Pulmonary artery endothelial cell (primary cell): ENCODE measurements around the gene GLT6D1. TPM values are rescaled to one million over a fixed set of nuclear protein-coding genes. Genes with fewer than 3 reads are reported as not detected.

Experiments
- DNase-seq: peaks from one replicate; pipeline ENCODE4 v3.0.0-alpha.2; 2011; ENCODE audit warnings: low read depth, low spot score
- total RNA-seq: library from RNA; depleted of rRNA; stranded (reverse); fragments of >200 nt; gene quantifications from 2 replicates; pipeline ENCODE4 v1.2.3, GENCODE V29; 2014

Gene GLT6D1
- total RNA-seq, 1 donor from 2014 or later, result not detected

DNA sequence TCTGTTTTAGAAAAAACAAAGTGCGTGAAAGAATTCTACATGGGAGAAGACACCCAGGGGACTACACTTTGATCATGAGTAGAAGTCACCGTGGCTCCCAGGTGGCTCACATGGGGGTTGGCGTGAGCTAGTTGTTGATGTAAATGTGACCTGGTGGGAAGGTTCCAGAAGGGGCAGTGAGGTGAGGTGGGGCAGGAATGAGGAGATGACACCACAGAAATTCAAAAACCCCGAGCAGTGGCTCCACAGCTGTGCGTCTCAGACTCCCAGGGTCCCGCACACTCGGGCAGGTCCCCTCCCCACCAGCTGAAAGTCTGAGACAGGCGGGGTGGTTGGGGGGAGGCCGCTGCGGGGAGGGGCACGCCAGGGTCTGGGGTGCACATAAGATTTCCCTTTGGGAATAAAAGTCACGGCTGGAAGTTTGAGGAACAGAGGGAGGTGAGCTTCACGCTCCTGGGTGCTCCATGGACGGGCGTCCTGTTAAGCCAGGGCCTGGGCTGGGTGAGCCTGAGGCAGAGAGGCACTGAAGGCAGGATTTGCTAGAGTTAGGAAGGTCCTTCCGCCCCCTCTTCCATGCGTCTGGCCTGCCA, 29.9 kb downstream of the GLT6D1 start:
- no peak for DNase-seq

DNA sequence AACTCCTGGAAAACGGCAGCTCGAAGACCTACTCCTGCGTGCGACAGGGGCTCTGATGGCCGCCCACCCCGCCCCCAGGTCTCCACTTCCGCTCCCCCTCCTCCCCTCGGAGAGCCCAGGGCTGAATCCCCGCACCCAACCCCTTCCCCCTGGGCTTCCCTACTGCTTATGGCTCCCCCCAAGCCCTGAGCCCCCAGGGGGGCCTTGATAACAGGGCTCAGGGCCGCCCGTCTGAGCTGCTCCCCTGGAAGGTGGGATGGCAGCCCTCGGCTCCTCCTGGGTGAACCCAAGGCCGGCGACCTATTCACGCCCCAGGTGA, 30.4 kb downstream of the GLT6D1 start:
- DNase-seq, result no peak

DNA sequence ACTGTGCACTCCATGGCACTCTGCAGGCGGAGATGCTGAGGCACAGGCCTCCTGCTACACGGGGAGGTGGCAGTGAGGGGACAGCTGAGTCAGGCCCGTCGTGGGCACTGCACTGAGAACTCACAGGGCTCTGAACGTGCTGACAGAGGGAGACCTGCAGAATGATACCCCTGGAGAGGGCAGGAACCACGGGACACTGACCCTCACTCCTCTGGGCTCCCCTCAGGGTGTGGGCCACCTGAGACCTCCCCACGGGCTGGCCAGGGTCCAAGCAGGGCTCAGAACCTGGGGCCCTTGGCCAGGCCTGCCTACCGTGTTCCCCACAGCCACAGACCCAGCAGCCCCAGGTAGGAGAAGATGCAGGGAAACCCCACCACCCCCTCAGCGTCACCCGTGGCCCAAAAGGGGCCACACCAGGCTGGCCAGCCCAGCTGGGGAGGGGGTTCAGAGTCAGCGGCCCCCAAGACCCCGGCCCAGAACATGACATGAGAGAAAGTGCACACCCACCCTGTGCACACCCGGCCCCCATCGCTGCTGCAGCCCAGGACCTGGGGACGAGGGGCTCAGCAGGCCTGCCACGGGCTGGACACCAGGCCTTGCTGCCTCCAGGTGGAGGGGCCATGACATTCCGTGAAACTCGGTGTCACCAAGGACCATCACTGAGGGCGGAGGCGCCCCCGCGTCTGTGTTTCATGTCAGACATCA, 30.9 kb downstream of the GLT6D1 start:
- DNase-seq, result no peak

DNA sequence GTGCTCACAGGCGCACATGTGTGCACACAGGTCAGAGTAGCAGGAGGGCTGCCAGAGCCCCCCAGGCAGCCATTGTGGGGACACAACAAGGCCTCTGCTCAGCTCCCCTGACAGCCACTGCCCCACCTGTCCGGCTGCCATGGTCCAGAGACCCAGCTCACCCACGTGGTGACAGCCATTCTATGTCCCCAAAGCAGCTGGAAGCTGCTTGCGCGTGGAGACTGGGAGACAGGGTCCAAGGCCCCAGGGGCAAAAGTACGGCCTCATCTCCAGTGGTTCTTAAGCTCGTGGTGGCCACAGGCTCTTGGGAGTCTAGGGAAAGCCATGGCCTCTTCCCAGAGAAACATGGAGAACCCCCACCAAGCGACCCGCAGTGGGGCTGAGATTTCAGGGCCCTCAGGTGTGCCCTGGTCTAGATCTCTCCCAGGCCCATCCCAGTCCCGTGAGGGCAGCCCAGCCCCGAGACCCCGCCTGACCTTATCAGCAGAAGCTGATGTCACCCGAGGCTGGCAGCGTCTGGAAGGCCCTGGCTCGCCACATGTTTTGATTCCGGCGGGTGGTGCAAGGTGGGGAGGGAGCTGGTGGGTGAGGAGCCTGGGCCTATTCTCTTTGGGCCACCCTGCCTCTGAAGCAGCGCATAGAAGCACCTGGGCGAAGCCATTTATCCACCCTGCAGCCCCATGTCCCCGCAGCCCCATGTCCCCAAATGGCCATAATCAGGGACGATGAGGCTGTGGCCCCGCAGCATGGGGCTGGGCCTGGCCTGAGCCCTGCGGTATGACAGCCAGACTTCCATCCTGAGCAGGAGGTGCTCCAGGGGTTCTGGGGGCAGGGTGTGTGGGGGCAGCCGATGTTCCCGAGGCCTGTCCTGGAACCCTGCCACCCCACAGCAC, 31.7 kb downstream of the GLT6D1 start:
- DNase-seq, result no peak

DNA sequence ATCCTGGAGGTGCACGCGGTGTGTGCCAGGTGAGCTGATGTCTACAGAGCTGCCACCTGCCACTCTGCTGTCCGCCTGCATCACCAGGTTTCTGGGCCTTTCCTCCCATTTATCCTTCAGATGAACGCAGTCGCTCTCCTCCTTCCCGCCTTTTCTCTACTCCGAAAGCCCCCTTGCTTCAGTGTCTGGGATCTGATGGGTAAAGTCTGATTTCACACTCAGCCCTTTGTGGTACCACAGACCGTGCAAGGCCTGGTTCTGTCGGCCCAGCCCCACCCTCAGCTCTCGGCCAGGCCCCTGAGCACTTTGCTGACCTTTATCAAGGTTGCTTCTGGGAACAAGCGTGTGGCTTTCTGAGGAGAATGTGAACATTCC, 32.5 kb downstream of the GLT6D1 start:
- DNase-seq, result no peak

DNA sequence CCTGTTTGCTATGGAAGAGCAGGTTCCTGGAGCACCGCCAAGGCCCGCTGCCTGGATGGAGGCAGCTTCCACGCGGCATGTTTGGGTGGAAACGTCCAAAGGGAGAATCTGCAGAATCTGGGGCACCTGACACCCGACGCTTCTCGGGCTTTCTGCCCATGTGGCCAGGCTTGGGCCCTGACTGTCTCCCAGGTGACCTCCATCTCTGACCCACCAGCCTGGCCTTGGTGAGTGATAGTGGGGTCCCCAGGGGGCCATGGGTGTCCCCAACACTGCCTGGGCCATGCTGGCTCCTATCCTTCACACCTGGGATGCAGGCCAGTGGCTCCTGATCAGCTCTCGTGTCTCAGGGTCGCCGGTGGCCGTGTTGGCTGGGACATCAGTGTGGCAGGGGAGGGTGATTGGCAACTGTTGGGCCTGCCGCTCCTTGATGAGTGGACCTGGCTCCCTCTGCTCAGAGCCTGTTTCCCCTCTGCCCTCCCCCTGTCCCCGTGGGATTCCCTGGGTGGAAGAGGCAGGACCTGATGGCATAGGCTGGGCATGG, 34.0 kb downstream of the GLT6D1 start:
- no peak for DNase-seq

DNA sequence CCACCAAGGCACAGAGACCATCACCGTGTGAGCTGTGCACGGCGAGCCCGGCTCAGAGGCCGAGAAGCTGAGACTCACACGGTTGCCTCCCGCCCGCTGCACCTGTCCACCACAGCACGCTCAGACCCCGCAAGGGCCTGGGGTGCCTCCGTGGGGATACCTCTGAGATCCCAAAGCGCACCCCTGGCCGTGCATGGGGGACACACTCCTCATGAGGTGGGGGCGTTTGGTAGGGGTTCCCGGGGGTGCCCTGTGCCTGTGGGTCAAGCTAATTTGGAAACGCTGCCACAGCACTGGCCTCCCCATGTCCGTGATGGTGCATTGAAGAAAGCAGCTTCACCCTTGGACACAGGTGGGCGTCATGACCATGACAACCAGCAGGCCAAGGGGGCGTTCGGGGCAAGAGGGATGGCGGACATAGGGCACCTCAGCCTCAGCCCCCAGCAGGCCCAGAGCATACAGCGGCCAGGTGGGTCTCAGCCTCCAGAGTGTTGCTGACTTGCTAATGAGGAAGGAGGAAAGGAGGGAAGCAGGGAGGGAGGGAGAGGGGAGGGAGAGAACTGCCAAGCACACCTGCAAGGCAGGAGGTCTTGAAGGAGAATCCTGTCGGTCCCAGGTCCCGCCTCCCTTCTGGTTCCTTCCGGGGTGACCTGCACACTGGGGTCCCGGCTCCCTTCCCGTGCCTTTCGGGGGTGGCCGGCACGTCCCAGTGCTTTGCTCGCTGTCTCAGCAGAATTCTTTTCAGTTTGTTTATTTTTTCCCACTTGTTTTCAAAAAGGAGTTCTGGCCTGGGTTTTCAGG, 34.7 kb downstream of the GLT6D1 start:
- DNase-seq, result no peak

DNA sequence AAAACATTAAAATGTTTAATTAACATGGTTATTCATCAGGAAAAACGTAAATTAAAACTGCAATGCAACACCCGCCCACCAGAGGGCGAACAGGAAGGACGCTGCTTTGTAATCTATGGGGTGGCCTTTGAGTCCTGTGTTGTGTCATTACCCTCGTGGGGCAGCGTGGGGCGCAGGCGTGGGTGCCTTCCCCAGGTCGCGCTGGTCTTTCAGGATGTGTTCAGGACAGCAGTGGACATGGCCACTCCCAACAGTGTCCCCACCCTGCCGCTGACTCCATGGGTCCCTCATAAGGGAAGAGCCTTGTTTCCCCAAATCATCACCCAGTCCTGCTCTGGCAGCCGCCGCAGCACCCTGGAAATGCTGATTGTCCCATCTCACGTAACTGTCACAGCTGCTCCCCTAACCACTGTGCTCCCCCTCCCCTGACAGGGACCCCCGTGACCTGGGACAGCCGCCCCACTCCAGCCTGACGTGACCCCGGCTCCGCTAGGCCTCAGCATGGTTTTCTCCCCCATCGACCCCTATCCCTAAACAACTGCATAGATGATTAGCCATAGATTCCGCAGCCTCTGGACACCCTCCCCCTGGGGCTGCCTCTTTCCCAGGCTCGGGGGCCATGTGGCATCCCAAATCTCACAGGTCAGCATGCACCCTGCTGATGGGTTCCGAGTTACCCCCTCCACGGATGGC, 36.4 kb downstream of the GLT6D1 start:
- DNase-seq, result no peak

DNA sequence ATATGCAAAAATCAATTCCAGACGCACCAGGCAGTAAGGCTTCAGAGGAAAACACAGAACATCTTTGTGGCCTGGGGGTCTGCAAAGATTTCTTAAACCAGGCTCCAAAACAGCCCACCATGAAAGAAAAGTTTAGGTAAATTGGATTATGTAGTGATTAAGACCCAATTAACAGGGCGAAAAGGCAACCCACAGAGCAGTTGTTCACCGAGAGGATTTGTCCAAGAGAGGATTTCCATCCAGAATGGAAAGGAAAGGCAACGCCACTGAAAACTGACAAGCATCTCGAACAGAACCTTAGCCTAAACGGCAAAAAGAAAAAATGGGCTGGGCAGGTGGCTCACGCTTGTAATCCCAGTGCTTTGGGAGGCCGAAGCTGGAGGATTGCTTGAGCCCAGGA, 37.4 kb downstream of the GLT6D1 start:
- DNase-seq, result no peak

DNA sequence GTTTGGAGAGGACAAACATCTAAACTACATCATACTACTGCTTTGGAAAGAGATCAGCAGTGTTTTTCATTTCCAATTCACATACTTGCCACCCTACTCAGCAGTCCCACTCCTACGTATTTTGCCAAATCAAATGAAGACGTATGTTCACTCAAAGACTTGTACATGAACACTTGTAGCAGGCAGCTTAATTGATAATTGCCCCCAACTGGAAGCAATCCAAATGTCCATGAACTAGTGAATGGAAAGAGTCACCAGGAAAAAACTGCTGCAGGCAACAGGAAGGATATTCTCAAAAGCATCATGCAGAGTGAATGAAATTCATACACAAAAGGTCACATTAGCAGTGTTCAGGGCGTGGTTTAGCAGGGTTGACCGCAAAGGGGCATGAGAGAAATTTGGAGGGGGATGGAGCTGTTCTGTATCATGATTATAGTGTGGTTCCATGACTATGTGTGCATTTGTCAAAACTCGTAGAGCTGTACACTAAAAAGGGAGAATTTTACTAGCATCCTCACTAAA, 39.0 kb downstream of the GLT6D1 start:
- DNase-seq, result no peak

DNA sequence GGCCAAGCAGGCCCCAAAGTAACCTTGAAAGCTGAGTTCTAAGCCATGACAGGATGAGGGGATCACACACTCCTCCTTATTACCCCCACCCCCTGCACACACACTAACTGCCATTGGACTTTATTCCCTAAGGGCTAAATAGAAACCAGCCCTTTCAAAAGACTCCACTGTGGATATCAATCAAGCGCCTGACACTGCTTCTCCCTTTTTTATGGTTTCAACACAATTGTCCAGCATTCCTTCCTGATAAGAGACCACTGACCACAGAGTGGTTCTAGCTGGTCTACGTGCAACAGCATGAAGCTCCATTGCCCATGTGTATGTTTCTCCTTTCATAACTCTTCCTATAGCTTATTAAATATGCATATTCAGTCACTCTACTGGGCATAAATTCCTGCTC, 43.1 kb downstream of the GLT6D1 start:
- no peak for DNase-seq

DNA sequence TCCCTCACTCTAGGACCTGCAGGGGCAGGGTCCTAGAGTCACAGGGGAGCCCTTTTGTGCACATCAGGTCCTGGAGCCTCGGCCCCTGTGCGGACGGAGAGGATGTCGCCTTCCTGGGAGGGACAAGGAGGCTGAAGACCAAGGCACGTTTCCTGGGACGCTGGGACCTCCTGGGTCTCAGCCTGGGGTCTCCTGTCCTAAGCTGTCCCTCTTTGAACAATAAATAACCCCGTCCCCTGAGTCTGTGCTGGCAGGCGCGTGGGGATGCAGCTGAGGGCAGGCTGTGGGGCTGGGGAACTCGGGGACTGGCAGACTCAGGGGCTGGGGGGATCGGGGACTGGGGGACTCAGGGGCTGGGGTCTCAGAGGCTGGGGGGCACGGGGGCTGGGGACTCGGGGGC, 46.7 kb downstream of the GLT6D1 start:
- DNase-seq, result no peak

DNA sequence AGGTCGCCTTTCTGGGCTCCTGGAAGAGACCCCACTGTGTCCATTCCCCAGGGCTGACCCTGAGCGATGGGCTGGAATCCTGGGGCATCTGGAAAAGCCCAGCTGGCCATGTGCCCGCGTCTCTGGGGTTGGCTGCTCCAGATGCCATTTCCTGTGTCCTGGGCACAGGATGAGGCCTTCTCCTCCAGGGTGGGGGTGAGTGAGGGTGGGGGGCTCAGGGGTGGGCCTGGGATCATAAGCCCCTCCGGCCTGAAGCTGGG, 47.1 kb downstream of the GLT6D1 start:
- no peak for DNase-seq

DNA sequence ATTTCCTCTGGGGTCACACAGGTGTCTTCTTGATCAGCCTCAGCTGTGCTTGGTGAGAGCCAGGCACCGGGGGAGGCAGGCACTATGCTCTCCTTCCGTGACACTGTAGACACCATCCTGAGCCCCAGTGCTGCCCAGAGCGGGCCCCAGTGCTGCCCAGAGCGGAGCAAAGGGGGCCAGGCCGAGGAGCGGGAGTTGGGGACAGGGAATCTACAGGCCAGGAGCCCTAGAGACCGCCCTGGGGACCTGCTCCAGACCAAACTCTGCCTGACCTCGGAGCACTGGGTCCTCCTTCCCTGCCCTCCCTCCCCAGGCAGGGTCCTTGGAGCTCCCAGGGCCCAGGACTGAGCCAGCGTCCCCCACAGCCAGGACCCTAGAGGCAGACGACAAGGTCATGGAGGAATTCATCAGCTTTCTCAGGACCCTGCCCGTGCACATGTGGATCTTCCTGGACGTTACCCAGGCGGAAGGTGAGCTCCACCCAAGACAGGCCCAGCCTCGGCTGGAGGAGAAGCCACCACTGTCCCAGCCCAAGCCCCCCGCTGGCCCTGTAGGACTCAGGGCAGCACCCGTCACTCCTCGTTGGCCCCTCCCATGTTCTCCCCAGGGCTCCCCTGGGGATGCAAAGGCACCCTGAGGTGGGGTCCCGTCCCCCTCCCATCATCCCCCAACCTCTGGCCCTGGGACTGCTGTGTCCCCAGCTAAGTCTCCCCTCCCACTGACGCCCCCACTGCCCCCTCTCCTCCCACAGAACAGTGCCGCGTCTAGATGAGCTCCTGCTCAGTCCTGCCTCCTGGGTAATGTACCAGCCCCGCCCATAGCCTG, 47.6 kb downstream of the GLT6D1 start:
- no peak for DNase-seq

DNA sequence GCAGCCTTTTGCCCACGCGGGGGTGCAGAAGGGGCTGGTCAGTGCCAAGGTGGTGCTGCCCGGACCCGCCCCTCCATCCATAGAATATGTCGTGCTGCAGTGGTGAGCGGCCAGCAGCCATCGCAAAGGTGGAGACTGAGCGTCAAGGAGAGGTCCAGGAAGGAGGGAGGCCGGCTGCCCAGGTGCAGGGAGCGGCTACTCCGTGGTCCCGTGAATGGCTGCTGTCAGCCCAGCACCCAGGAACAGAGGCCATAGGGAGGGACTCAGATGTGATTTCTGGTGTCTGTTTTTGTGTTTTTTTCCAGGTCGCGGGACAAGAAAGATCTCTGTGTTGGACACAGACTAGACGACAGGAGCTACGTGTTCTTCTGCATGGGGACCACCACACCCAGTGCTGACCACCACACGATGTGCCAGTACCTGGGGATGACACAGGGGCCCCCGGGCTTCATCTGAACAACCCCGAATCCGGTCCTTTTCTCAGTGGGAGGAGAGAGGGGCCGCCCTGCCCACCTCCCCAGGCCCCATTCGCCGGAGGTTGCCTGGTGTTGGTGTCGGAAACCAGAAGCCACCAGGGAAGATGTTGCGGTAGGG, 48.8 kb downstream of the GLT6D1 start:
- no peak for DNase-seq

DNA sequence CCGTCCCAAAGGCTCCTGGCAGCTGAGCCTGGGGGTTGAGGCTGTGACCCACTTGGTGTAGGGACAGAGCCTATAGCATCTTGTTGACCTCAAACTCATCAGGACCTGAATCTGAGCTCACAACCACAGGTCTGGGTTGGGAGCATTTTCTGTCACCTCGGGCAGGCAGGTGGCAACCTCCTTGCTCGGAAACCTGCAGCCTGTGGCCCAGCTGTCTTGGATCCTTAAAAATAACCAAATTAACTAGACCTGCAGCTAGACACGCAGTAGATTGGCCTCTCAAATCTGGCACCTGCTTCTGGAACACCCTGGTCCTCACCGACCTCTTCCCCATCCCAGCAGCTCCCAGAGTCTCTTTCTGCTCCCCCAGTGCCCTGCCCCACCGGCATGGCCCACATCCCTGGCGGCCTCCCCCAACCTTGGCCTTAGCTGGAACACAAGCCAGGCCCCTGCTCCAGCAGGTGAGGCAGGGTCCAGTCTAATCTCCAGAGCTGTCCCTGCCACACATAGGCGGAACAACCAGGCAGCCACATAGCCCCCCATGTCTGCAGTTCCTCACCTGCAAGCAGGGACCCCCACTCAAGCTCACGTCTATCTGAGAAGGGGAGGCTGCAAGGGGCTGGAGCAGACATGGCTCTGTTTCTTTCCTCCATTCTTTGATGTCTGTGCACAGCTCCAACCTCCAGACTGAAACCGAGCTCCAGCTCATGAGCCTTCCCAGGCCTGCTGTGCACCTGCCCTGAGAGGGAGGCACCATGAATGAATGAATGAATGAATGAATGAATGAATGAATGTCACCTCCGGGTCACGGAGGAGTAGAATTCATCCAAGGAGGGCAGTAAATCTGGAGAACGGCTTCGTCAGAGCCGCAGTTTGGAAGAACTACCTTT, 49.5 kb downstream of the GLT6D1 start:
- no peak for DNase-seq

DNA sequence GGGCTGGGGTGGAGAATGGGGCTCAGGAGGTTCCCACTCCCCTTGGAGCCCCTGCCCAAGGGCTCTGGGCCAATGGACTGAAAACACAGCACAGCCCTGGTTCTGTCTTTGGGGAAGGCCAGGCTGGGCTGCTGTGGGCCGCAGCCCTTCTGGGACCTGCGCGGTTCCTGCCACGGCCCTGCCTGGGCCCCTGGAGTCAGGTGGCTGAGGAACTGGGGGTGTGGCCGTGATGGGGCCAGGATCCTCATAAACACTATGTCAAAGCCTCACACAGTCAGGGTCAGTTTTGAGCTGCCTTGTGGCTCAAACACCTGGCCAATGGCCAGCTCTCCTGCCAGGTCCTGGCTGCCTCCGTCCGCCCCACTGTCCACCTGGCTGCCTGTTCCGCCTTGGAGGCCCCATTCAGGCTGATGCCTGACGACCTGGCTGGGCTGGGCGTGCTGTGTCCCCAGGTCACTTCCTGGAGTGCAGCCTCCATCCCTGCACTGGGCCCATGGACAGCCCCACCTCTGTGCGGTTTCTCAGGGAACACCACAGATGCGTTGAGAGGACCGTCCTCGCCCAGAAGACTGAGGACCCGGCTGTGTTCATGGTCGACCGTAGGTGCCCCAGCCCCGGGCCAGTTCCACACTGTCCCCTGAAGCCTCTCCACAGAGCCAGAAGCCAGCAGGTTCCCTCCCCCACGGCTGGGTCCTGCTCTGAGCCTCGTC, 50.3 kb downstream of the GLT6D1 start:
- no peak for DNase-seq

DNA sequence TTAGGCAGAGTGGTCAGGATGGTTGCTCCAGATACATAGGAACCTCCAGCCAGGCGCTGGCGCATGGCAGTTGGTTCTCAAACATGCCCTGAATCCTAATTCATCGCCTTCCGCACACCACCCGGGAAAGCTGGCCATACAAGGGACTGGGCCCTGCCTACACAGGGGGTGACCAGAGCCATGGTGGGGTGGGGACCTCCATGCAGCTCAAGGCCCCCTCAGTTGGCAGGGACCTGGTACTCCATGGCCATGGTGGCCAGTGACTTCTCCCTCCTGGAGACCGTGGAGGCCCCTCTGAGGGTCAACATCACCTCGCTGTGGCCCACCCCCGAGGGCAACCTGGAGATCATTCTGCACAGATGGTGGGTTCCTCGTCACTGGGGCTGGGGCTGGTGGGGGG, 51.0 kb downstream of the GLT6D1 start:
- DNase-seq, result no peak
